Measurements from ENCODE around the gene POU4F3.

The POU4F3 gene

DNA sequence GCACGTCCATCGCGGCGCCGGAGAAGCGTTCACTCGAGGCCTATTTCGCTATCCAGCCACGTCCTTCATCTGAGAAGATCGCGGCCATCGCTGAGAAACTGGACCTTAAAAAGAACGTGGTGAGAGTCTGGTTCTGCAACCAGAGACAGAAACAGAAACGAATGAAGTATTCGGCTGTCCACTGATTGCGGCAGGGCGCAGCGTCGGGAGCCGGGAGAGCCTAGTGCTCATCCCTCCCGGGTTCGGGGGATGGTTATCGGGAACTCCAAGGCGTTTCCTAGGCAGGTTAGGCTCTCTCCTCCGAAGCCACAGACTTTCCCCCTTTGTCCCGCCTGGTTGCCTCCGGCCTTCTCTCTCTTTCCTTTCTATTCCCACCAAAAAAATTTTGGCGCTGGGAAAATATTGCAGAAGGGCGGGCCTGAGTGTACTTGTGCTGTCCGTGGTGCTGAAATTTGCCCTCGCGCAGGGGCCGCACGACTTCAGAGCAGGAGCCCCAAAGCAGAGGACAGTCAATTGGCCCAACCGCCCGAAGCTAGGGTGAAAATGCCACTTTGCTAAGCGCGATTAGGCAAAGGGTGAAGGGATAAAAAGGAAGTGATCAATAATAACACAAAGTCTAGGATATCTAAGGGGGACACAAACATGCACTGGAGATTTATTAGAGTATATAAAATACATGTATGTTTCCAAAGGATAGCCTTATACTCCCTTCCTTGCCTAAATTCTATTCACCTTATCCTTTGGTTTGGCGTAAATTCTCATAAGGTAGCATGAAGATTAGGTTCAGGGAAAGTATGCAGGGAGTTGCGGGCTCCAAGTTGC, 1.8 kb downstream of the POU4F3 start:
- DNase-seq (ENCODE audit: low spot score) = no peak

GRCh38 chr5:146341854-146342253, 3.2 kb downstream of the POU4F3 start:
- no peak for DNase-seq (ENCODE audit: low spot score)

DNA sequence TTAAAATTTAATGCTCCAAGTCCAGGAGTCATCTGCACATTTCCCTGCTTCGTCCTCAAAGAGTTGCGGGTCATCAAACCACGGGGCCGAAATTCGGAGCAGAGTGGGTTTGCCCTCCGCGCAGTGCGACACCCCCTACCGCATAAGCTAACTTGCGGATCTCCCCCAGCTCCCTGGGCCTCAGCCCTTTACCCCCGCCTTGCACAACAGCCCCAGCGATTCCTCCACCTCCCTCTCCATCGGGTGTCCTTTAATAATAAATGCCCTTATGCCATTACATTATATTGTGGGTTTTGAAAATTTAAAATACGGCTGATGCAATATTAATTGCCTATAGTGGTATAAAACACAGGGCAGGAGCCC, 3.9 kb downstream of the POU4F3 start:
- no peak for DNase-seq (ENCODE audit: low spot score)

DNA sequence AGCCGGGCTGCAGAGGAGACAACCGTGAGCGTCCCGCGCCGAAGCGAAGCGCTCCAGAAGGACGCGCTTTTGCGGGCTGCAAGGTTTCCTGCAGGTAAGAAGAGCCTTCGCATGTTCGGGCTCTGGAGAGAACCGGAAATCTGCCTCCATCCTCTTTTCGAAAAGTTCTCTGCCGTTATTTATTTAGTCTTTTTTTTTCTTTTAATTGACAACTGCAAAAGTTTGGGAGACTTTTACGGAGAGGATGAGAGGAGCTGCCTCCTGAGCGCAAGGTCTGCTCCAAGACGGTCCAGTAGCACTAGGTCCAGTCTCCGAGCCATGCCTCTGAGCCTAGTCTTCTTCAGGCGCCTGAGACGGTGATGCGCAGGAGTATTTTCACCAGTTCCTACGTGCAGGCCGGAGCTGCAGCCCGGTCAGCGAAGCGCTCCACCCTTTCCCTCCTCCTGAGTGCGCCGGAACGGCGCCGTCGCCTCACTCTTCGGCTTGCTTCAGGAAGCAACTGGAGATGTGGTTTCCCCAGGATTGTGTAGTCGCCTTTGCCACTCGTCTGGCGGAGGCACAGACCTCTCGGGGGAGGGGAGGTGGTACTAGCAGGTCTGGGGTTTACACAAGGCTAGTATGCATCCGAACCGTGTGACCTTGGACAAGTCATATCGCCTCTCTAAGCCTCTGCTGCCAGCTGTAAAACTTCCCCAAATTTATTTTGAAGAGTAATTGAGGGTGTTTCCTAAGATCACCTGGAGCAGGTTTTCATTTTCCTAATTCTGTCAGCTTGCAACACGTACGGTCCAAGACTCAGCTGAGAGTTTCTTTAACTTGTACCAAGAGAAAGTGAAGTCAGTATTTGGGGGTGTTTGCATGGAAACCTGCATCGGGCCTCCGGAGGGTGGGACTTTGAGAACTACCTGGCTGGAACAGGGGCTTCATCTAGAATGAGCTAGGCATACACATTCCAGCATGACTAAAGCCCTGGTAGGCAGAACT, 4.5 kb downstream of the POU4F3 start:
- no peak for DNase-seq (ENCODE audit: low spot score)

DNA sequence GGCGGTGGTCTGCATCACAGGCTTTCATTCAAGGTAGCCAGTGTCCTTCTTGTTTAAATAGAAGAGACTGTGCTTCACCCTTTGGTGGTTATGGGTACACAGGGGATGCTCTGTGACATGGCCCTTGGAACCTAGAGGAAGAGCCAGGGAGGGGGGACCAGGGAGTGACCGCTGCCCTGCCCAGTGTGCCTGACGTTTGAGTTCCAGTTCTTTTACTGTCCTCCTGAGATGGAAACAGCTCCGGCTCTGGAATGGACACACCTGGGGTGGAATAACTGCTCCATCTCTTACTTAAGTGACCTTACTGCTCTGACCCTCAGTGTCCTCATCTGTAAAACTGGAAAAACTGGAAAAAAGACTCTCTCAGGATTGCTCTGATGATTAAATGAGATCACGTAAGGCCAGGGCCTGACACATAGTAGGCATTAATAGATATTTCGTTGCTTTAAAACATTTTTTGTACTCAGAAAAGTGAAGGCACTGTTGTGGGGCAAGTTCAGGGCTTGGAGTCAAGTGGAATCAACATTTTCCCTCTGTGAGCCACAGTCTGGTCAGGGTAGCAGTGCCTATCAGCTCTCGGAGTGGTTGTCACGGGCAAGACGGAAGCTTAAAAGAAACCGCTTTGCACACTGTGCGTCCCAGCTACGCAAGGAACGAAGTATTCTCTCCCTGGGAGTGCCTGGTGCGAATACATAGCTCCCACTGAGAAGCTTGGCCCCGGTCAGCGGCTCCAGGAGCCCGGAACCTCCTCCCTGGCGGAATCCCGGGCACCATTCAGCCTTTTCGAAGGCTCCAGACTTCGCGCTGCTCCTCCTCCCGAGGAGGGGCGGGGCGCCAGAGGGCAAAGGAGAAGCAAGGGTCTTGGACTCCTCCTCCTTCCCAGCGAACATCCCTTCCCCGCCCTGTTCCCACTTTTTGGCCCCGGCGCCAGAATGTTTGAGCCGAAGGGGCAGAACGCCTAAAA, 5.8 kb downstream of the POU4F3 start:
- no peak for DNase-seq (ENCODE audit: low spot score)

DNA sequence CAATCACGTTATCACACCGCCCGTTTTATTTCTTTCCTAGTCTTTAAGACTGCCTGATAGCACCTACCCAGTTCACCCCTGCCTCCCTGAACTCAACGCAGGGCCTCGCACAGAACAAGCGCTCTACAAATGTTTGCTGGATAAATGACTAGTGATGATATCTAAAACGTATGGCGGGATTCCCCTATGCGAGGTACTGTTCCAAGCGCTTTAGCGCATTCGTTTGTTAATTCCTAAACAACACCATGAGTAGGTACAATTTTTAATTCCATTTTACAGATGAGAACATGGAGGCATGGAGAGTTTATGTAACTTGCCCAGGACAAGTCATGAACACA, 6.6 kb downstream of the POU4F3 start:
- no peak for DNase-seq (ENCODE audit: low spot score)

- DNase-seq (ENCODE audit: low spot score) = no peak
Observed at GRCh38 chr5:146345578-146346366, 7.1 kb downstream of the POU4F3 start.

DNA sequence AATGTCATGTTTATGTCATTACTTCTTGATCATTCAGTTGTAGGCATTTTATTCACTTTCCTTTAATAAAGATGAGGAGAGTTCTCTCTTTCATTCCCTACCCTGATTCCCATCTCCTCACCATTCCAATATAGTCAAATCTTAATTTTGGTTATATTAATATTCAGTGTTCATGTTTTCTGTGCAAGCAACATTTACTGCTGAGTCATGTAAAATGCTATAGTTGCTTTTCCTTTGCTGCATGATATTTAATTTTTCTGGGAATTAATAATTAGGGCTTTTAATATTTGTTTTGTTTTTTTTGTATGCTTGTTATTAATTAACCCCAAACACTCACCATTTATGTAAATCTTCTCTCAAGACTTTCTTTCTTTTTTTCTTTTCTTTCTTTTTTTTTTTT, 18.5 kb downstream of the POU4F3 start:
- DNase-seq (ENCODE audit: low spot score) = no peak

GRCh38 chr5:146359836-146360235, 21.2 kb downstream of the POU4F3 start:
- DNase-seq (ENCODE audit: low spot score) = no peak

GRCh38 chr5:146363161-146363874, 24.7 kb downstream of the POU4F3 start:
- DNase-seq (ENCODE audit: low spot score) = no peak

DNA sequence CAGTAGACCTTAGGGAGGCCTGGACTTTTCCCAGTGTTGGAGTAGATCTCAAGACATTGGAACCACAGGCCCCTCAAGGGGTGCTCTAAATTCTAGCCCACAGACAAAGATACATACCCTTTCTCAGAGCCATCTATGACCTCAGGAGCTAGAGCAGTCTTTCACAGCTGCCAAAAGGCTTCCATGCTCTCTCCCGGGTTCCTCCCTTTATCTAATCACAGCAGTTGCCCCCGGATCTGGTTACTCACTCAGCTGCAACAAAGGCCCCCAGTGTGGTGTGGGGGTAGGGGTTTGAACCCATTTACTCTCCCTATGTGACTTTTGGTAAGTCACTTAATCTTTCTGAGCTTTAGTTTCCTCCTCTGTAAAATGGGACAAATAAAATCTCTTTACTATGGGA, 27.0 kb downstream of the POU4F3 start:
- DNase-seq (ENCODE audit: low spot score) = no peak

- DNase-seq (ENCODE audit: low spot score) = no peak
Observed at GRCh38 chr5:146366904-146367303, 28.3 kb downstream of the POU4F3 start.

- DNase-seq (ENCODE audit: low spot score) = no peak
Observed at GRCh38 chr5:146368137-146368536, 29.5 kb downstream of the POU4F3 start.

- no peak for DNase-seq (ENCODE audit: low spot score)
Observed at GRCh38 chr5:146369691-146370090, 31.1 kb downstream of the POU4F3 start.

DNA sequence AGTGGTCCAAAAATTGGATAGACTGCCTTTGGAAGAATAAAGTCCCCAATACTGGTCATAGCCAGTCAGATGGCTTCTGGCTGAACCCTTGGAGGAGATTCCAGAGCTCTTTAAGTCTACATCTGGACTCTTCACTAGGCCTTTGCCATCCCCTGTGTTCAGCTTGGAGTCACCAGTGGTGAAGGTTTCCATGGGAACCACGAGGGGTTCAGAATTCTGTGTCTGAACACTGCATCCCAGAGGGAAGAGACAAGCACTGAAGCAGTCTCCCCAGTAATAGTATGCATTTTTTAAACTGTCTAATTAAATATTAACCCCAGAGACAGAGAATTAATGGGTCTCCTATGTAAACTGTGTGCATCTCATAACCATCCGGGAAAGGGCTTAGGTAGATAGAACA, 38.2 kb downstream of the POU4F3 start:
- DNase-seq (ENCODE audit: low spot score) = no peak

DNA sequence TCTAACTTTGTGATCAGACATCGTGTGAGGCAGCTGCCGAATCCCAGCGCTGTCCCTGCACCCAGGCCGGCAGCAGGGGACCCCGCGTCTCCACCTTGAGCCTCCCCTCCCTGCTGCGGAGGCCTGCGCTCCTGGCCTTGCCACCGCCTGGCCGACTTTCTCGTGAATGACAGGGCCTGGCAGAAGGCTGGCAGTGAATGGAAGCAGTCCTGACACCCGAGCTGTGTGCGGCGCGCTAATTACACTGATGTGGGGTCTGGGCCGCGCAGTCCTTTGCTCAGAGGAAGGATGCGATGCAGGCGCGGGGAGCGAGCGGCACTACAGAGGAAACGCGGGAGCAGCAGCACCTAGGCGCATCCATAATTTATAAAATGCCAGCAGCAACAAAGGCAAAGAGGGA, 40.3 kb downstream of the POU4F3 start:
- no peak for DNase-seq (ENCODE audit: low spot score)

DNA sequence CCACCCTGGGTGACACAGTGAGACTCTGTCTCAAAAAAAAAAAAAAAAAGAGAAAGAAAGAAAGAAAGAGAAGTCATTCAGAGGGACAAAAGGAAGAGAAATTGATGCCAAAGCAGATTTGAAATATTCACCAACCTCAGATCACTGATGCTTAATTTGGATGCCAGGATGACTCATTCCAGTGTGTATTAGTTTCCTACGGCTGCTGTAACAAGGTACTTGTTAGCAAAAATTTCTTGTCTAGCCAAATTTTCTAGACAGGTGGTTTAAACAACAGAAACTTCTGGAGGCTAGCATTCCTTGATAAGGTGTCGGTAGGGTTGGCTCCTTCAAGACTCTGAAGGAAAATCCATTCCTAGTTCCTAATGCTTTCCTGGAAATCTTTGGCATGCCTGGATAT, 42.1 kb downstream of the POU4F3 start:
- DNase-seq (ENCODE audit: low spot score) = no peak

DNA sequence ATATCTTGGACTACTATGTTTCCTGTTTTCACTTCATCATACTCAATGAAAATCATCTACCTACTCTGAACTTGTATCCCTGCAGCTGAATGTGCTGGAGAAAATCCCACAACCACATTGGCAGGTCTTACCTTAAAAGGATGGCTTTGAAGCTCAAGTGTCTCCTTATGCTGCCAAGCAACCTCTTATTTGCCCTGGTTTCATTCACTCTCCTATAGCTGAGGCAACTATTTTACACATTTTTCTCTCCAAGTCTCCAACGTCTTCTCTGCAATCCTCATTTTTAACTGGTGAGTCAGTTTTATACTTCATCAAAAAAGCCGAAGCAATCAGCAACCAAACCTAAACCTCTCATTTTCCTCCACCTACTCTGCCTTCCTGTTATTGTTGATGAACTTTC, 49.7 kb downstream of the POU4F3 start:
- no peak for DNase-seq (ENCODE audit: low spot score)

GRCh38 chr5:146390469-146390868, 51.8 kb downstream of the POU4F3 start:
- DNase-seq (ENCODE audit: low spot score) = no peak

All from CD4-positive, alpha-beta T cell treated with Interleukin-15 for 4 hours (primary cell).